Endothelial cell of umbilical vein (primary cell): ENCODE measurements around the gene RGS6. TPM values are rescaled to one million over a fixed set of nuclear protein-coding genes. Genes with fewer than 3 reads are reported as not detected.

Experiments
- BruUV-seq: library from RNA; stranded (reverse); fragments of 400-500 nt; replicated peaks from 2 replicates; lab custom pipeline; 2021; lab: Mats Ljungman, UMichigan
- CTCF ChIA-PET: fragments of 300-600, 350-600 bp; sonication (Branson Sonifier 250); formaldehyde crosslinking; loops from one replicate; lab custom pipeline; 2021; ENCODE audit warnings: antibody characterized with exemption, inconsistent platforms; lab: Charles Lee
- POLR2A ChIA-PET: fragments of 300-600, 350-600 bp; sonication (Branson Sonifier 250); formaldehyde crosslinking; loops from one replicate; lab custom pipeline; 2021; ENCODE audit warnings: antibody characterized with exemption, inconsistent platforms; lab: Charles Lee
- DNase-seq: peaks from one replicate; pipeline ENCODE4 v3.0.0-alpha.2; 2011; ENCODE audit warnings: low read depth, low spot score
- FAIRE-seq: peaks from 2 replicates; lab custom pipeline; 2011; peaks lifted over from hg19 to GRCh38; lab: Jason Lieb, UNC
- H2AFZ ChIP-seq: 2 replicates; pipeline ENCODE4 v1.6.0; 2012; ENCODE audit warnings: low read depth, low read length, control low read depth, inconsistent platforms
- H3K27ac ChIP-seq: 2 replicates; pipeline ENCODE4 v1.5.1; 2011; ENCODE audit warnings: low read depth, mild to moderate bottlenecking, control low read depth, low read length, moderate library complexity; ENCODE audit not compliant: insufficient read depth
- H3K27me3 ChIP-seq, 2 experiments: 2 replicates each; pipeline versions ENCODE4 v1.6.0 to v1.6.1; 2011; ENCODE audit warnings: low read length in 2 of 2, mixed read lengths in 1 of 2; ENCODE audit not compliant: control insufficient read depth in 2 of 2, insufficient read depth in 2 of 2
- H3K36me3 ChIP-seq, 2 experiments: 2 replicates in 1 of 2; 3 replicates in 1 of 2; pipeline ENCODE4 v1.5.1; 2011; ENCODE audit warnings: low read length in 2 of 2, mild to moderate bottlenecking in 1 of 2, moderate library complexity in 1 of 2; ENCODE audit not compliant: control insufficient read depth in 2 of 2, insufficient read depth in 2 of 2; ENCODE audit errors: extremely low read depth in 1 of 2
- H3K4me1 ChIP-seq: 3 replicates; pipeline ENCODE4 v1.5.1; 2011; ENCODE audit warnings: mild to moderate bottlenecking, low read length; ENCODE audit not compliant: control insufficient read depth, insufficient read depth; ENCODE audit errors: extremely low read depth
- H3K4me2 ChIP-seq: 2 replicates; pipeline ENCODE4 v1.6.1; 2011; ENCODE audit warnings: low read length, control low read depth, mixed read lengths; ENCODE audit not compliant: insufficient read depth
- H3K4me3 ChIP-seq, 3 experiments: fragments of 200-600 bp in 1 of 3; sonication (generic), shearing (Covaris generic) in 1 of 3; replicated peaks in 1 of 3; 2 replicates each; pipeline ENCODE4 v1.5.1; 2011 to 2016; ENCODE audit warnings: control low read depth in 3 of 3, low read length in 3 of 3, mild to moderate bottlenecking in 2 of 3, inconsistent platforms in 1 of 3, low read depth in 1 of 3, moderate library complexity in 1 of 3; ENCODE audit not compliant: insufficient read depth in 1 of 3
- H3K79me2 ChIP-seq: 2 replicates; pipeline ENCODE4 v1.6.0; 2012; ENCODE audit warnings: low read length, inconsistent platforms; ENCODE audit not compliant: control insufficient read depth, insufficient read depth
- H3K9ac ChIP-seq: replicated peaks from 2 replicates; pipeline ENCODE3; 2011; ENCODE audit warnings: low read length, control low read depth; ENCODE audit not compliant: insufficient read depth; ENCODE audit errors: extremely low read depth
- H3K9me1 ChIP-seq: replicated peaks from 3 replicates; pipeline ENCODE4 v1.6.0; 2011; ENCODE audit warnings: mild to moderate bottlenecking, low read length; ENCODE audit not compliant: control insufficient read depth, insufficient read depth; ENCODE audit errors: extremely low read depth
- H3K9me3 ChIP-seq: replicated peaks from 2 replicates; pipeline ENCODE4 v1.5.1; 2012; ENCODE audit warnings: low read length, inconsistent platforms; ENCODE audit not compliant: control insufficient read depth, insufficient read depth
- H4K20me1 ChIP-seq: replicated peaks from 2 replicates; pipeline ENCODE3; 2011; ENCODE audit warnings: mild to moderate bottlenecking, low read length; ENCODE audit not compliant: control insufficient read depth, insufficient read depth; ENCODE audit errors: extremely low read depth
- EZH2 ChIP-seq: IDR thresholded peaks from 2 replicates; pipeline ENCODE4 v1.6.1; 2012; ENCODE audit warnings: borderline replicate concordance, low read depth, mild to moderate bottlenecking, moderate library complexity, low read length, inconsistent platforms; ENCODE audit not compliant: severe bottlenecking
- FOS ChIP-seq: IDR thresholded peaks from 2 replicates; pipeline ENCODE4 v1.6.1; 2011; ENCODE audit warnings: mild to moderate bottlenecking, low read length, moderate library complexity, borderline replicate concordance; ENCODE audit not compliant: insufficient read depth
- JUN ChIP-seq: IDR thresholded peaks from 2 replicates; pipeline ENCODE4 v1.6.1; 2011; ENCODE audit warnings: borderline replicate concordance, low read depth; ENCODE audit not compliant: insufficient read length, insufficient read depth
- POLR2AphosphoS5 ChIP-seq: IDR thresholded peaks from 2 replicates; pipeline ENCODE4 v1.6.1; 2012; ENCODE audit warnings: low read depth, mild to moderate bottlenecking, control low read depth, low read length, moderate library complexity; ENCODE audit not compliant: insufficient read depth
- dilution Hi-C: fragments of 300-500 bp; cut with MboI; formaldehyde crosslinking; loops from one replicate; pipeline ENCODE4 v1.15.0; 2019; ENCODE audit warnings: low sequenced_read_pairs; ENCODE audit not compliant: extremely low pct_ligation_motif_present
- intact Hi-C: fragments of 100-400 bp; cut with micrococcal nuclease; formaldehyde crosslinking; loops from one replicate; pipeline ENCODE4 v1.10.0; 2022
- polyA plus RNA-seq, 4 experiments: library from polyadenylated mRNA; depleted of rRNA in 3 of 4; stranded (reverse) in 3 of 4; unstranded in 1 of 4; fragments of >200 nt; gene quantifications; 2 replicates each; pipeline versions ENCODE4 v1.2.1 to v1.2.3, GENCODE V29; 2011 to 2012; ENCODE audit warnings: missing spikeins in 1 of 4
- total RNA-seq: library from RNA; stranded (reverse); gene quantifications from 2 replicates; pipeline ENCODE4 v1.2.3, GENCODE V29; 2021
- TF ChIP-seq, protein P1 (sequence below): IDR thresholded peaks from 2 replicates; pipeline ENCODE4 v1.6.1; 2011; ENCODE audit not compliant: insufficient read depth, insufficient read length

Gene RGS6
- total and polyA plus RNA-seq, 2 donors (not counting 3 experiments of a cell fraction or from before 2014, with no cell fraction given) = not detected

DNA sequence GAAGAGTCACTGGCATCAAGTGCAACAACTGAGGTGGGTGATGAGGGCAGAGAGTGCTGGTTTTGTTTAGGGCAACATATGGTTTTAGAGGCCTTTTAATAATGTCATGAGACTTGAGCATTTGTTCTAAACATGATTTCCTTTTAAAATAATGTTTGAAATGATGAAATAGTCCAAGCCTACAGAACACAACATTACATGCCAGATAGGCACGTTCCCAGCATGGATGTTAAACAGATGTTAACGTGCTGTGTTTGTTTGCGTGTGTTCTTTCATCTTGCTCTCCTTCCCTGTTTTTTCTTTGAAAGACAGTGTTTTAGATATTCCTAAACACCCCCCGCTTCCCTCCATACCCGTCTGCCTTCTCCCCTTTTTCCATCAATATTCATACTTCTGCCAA is 82.3 kb downstream of the RGS6 start:
- POLR2A ChIA-PET = no interaction called here
- dilution Hi-C loops (no loop called here), intact Hi-C loops (no loop called here)
- no peak for DNase-seq
- FAIRE-seq = no peak
- Histone ChIP-seq H4K20me1 (no peaks in the 10 kb centered on the region), H3K27me3 (no peaks in the 10 kb centered on the region), H3K36me3 (no peaks in the 10 kb centered on the region), H3K4me3 (no peak overlapping the region), H2AFZ (no peak overlapping the region), H3K27ac (no peak overlapping the region), H3K79me2 (no peaks in the 10 kb centered on the region), H3K9me3 (no peaks in the 10 kb centered on the region), H3K4me1 (no peaks in the 10 kb centered on the region), H3K4me2 (no peak overlapping the region), H3K9ac (no peak overlapping the region), H3K9me1 (no peaks in the 10 kb centered on the region)
- CTCF ChIA-PET = no interaction called here
- no TSS peak for BruUV-seq
- TF ChIP-seq FOS = no peak
- no peak for TF ChIP-seq EZH2
- TF ChIP-seq POLR2AphosphoS5 = no peak

- FAIRE-seq = no peak
- Histone ChIP-seq H3K9me1 (no peaks in the 10 kb centered on the region), H3K27ac (no peak overlapping the region), H3K4me1 (no peaks in the 10 kb centered on the region), H3K9ac (no peak overlapping the region), H4K20me1 (no peaks in the 10 kb centered on the region), H2AFZ (no peak overlapping the region), H3K4me2 (no peak overlapping the region), H3K36me3 (no peaks in the 10 kb centered on the region), H3K27me3 (no peaks in the 10 kb centered on the region), H3K4me3 (no peak overlapping the region), H3K9me3 (no peaks in the 10 kb centered on the region), H3K79me2 (no peaks in the 10 kb centered on the region)
- no TSS peak for BruUV-seq
- intact Hi-C loops = no loop called here
- dilution Hi-C loops = no loop called here
- CTCF ChIA-PET = no interaction called here
- POLR2A ChIA-PET = no interaction called here
- DNase-seq = no peak
- TF ChIP-seq, protein P1, sequence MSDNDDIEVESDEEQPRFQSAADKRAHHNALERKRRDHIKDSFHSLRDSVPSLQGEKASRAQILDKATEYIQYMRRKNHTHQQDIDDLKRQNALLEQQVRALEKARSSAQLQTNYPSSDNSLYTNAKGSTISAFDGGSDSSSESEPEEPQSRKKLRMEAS = no peak
- TF ChIP-seq POLR2AphosphoS5 = no peak
- TF ChIP-seq JUN = no peak
Observed at GRCh38 chr14:72017290-72017689, 85.1 kb downstream of the RGS6 start.
